Tibial nerve (tissue), 4 donors: ENCODE measurements around the gene CNPY1.

Experiments used
- CTCF ChIP-seq, 5 experiments: fragments of 200-600 bp in 3 of 5; fragments of 450-650 bp in 2 of 5; sonication (generic) in 3 of 5; IDR thresholded peaks; one replicate each; pipeline ENCODE4 v1.5.1; 2016 to 2019; ENCODE audit warnings: antibody characterized with exemption in 5 of 5, mild to moderate bottlenecking in 3 of 5, moderate library complexity in 2 of 5
- EP300 ChIP-seq, 2 donors: sonication (generic); formaldehyde crosslinking; IDR thresholded peaks; one replicate each; pipeline ENCODE4 v1.6.1; 2017; ENCODE audit warnings: antibody characterized with exemption in 2 of 2, mild to moderate bottlenecking in 1 of 2
- POLR2A ChIP-seq, 2 donors: fragments of 450-650 bp; IDR thresholded peaks; one replicate each; pipeline ENCODE4 v1.6.1; 2017; ENCODE audit warnings: antibody characterized with exemption in 2 of 2, mild to moderate bottlenecking in 2 of 2, moderate library complexity in 2 of 2

DNA sequence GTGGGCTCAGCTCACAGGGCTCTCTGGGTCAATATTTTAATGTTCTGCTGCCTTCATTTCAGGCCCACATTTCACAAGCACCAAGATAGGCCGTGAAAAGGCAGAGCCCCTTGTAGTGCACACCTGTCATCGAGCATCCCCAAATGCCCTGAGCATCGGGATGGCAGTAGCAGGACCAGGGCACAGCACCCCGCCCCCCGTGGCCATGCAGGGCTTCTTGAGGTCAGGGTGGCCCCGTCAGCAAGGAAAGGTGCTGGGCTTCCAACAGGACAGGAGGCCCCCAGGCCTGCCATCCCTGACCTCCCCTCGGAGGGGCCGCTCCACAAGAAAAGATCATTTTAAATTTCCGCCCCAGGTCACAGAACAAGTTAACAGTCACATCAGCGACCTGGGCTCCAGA lies 2.9 kb upstream of the CNPY1 start:
- TF ChIP-seq CTCF (IDR thresholded peaks at IDR 0.05) (no peak), POLR2A (IDR thresholded peaks at IDR 0.05) (no peak), EP300 (IDR thresholded peaks at IDR 0.05) (no peak)
